Renal cortical epithelial cell (primary cell): Measurements from ENCODE around the gene NSFL1C. TPM values are rescaled to one million over a fixed set of nuclear protein-coding genes. Genes with fewer than 3 reads are reported as not detected.

Source experiments
- total RNA-seq: library from RNA; depleted of rRNA; stranded (reverse); fragments of >200 nt; gene quantifications from 2 replicates; pipeline ENCODE4 v1.2.3, GENCODE V29; 2014

Gene NSFL1C
- total RNA-seq, 1 donor from 2014 or later: 50.1 TPM

Other genes starting within 250 kb of the NSFL1C start
- gene RAD21L1, start 240.8 kb downstream of the NSFL1C start, total RNA-seq: 0.35 TPM in 1 of 2 replicates, not detected in the other
- gene SNPH, start 200.6 kb downstream of the NSFL1C start, total RNA-seq: 5.9 and 14.2 TPM in 2 replicates
- gene SDCBP2, start 137.7 kb downstream of the NSFL1C start, total RNA-seq: 1.8 and 14.1 TPM in 2 replicates
- 131 and 138 TPM in 2 replicates for gene FKBP1A, start 73.8 kb downstream of the NSFL1C start, total RNA-seq
- gene SIRPB2, start 24.6 kb upstream of the NSFL1C start, total RNA-seq: not detected in 2 replicates
- gene SIRPD, start 90.9 kb upstream of the NSFL1C start, total RNA-seq: not detected in 2 replicates
- gene SIRPB1, start 153.2 kb upstream of the NSFL1C start, total RNA-seq: 3.3 and 6.7 TPM in 2 replicates
- not detected in 2 replicates for gene SIRPG, start 190.9 kb upstream of the NSFL1C start, total RNA-seq